PC-9 (cell line): Measurements from ENCODE around the gene MRPL21. TPM values are rescaled to one million over a fixed set of nuclear protein-coding genes. Genes with fewer than 3 reads are reported as not detected.

Source experiments
- BruUV-seq: library from RNA; stranded (reverse); fragments of 400-500 nt; replicated peaks from 2 replicates; lab custom pipeline; 2021; lab: Mats Ljungman, UMichigan
- CTCF ChIA-PET: fragments of 300-600 bp; sonication (Branson Sonifier 250); formaldehyde crosslinking; loops from one replicate; lab custom pipeline; 2022; ENCODE audit warnings: antibody characterized with exemption; lab: Charles Lee
- POLR2A ChIA-PET: fragments of 300-600 bp; sonication (Branson Sonifier 250); formaldehyde crosslinking; loops from one replicate; lab custom pipeline; 2022; ENCODE audit warnings: antibody characterized with exemption; ENCODE audit not compliant: unreplicated experiment; lab: Charles Lee
- DNase-seq, 2 experiments: peaks; one replicate each; pipeline versions ENCODE4 v3.0.0 to v3.0.0-alpha.2; 2015 to 2022; ENCODE audit warnings: mixed read lengths in 1 of 2
- H2AFZ ChIP-seq: fragments of 200-600 bp; sonication (generic); 2 replicates; pipeline ENCODE4 v1.8.1; 2017; ENCODE audit warnings: antibody characterized with exemption
- H3F3A ChIP-seq: fragments of 200-600 bp; sonication (generic); 2 replicates; pipeline ENCODE4 v1.8.1; 2017; ENCODE audit warnings: antibody characterized with exemption, mild to moderate bottlenecking, low read depth; ENCODE audit not compliant: insufficient read depth
- H3K27ac ChIP-seq: fragments of 200-600 bp; sonication (generic); 2 replicates; pipeline ENCODE4 v1.6.1; 2016; ENCODE audit warnings: mixed run types
- H3K27me3 ChIP-seq: fragments of 200-600 bp; sonication (generic); 2 replicates; pipeline ENCODE4 v1.6.1; 2016; ENCODE audit warnings: low read depth, mixed run types; ENCODE audit not compliant: insufficient read depth
- H3K36me3 ChIP-seq: fragments of 200-600 bp; sonication (generic); 2 replicates; pipeline ENCODE4 v1.6.1; 2016; ENCODE audit warnings: low read depth, mixed run types
- H3K4me1 ChIP-seq: fragments of 200-600 bp; sonication (generic); replicated peaks from 2 replicates; pipeline ENCODE4 v1.6.1; 2016; ENCODE audit warnings: mixed run types; ENCODE audit not compliant: insufficient read depth
- H3K4me2 ChIP-seq: fragments of 200-600 bp; sonication (generic); 2 replicates; pipeline ENCODE4 v1.6.1; 2017; ENCODE audit warnings: mixed run types
- H3K4me3 ChIP-seq: fragments of 200-600 bp; sonication (generic); 2 replicates; pipeline ENCODE4 v1.6.1; 2016; ENCODE audit warnings: mixed run types
- H3K79me2 ChIP-seq: fragments of 200-600 bp; sonication (generic); 2 replicates; pipeline ENCODE4 v1.6.1; 2017; ENCODE audit warnings: low read depth, mixed run types
- H3K9me2 ChIP-seq: fragments of 200-600 bp; sonication (generic); 2 replicates; pipeline ENCODE4 v1.8.1; 2017; ENCODE audit warnings: mild to moderate bottlenecking; ENCODE audit not compliant: insufficient read depth
- H3K9me3 ChIP-seq: fragments of 200-600 bp; sonication (generic); 2 replicates; pipeline ENCODE4 v1.8.1; 2016; ENCODE audit warnings: low read depth; ENCODE audit not compliant: insufficient read depth
- H4K20me1 ChIP-seq: fragments of 200-600 bp; sonication (generic); 2 replicates; pipeline ENCODE4 v1.8.1; 2017; ENCODE audit not compliant: insufficient read depth
- EZH2 ChIP-seq: fragments of 200-600 bp; sonication (generic); IDR thresholded peaks from 2 replicates; pipeline ENCODE4 v1.8.0; 2017; ENCODE audit warnings: antibody characterized with exemption, low read depth
- intact Hi-C: fragments of 100-400 bp; cut with micrococcal nuclease; formaldehyde crosslinking; loops from one replicate; pipeline ENCODE4 v1.10.0; 2022; ENCODE audit not compliant: unreplicated experiment
- total RNA-seq: library from RNA; stranded (reverse); gene quantifications from 2 replicates; pipeline ENCODE4 v1.2.3, GENCODE V29; 2021
- TF ChIP-seq, protein P1 (sequence below): fragments of 200-600 bp; sonication (generic); conservative IDR thresholded peaks from 2 replicates; pipeline ENCODE4 v1.6.1; 2017; ENCODE audit warnings: mixed run types, antibody characterized with exemption, mild to moderate bottlenecking, moderate library complexity

Gene MRPL21
- total RNA-seq, 1 experiment from 2014 or later: 88.0 TPM

DNA sequence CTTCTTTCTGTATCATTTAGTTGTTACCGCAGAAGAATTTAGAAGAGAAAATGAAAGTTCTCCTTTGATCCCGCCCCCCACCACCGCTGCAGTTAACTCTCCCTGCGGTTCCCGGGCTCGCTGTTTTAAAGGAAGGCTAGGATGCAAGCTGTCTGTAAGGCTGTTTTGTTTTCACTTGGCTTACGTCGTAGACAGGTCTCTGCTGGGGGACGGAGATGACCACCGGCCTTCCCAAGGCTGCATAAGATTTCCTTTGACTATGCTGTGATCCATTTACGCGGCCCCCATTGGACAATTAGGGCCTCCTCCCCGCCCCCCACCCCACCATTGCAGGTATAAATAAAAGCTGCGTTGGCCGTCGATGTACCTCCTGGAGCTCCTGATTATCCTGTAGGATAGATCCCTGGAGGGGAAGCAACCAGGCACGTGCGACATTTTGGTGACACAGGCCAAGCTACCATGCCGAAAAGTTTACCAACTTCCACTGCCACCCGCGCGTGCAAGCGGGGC lies 60.5 kb downstream of the MRPL21 start:
- Histone ChIP-seq H3K79me2 (peaks cover 1% of the 10 kb centered on the region; the same call in 1 of the 2 replicates), H3K4me1 (peaks cover 25% of the 10 kb centered on the region), H2AFZ (no peak overlapping the region), H3K4me2 (peak overlapping the region; percentile 89), H3K9me2 (no peaks in the 10 kb centered on the region), H3F3A (peaks cover 32% of the 10 kb centered on the region), H3K36me3 (no peaks in the 10 kb centered on the region), H3K27me3 (no peaks in the 10 kb centered on the region), H3K27ac (no peak overlapping the region), H3K4me3 (peak overlapping the region; percentile 54; the same call in 1 of the 2 replicates), H3K9me3 (no peaks in the 10 kb centered on the region), H4K20me1 (no peaks in the 10 kb centered on the region)
- intact Hi-C loops: loop anchor here (5.0 to 10.0 kb wide), 2 partner anchors 211 to 242 kb away; no protein-coding TSS in a partner anchor
- CTCF ChIA-PET: interaction anchor here (0.6 to 2.0 kb wide), 6 partner anchors 40 to 210 kb away, joined by 3 to 12 read pairs (median 4); no protein-coding TSS in a partner anchor
- POLR2A ChIA-PET: interaction anchor here (0.7 kb wide), 1 partner anchor 381 kb away, joined by 5 read pairs; no protein-coding TSS in a partner anchor
- TF ChIP-seq EZH2: no peak
- TF ChIP-seq, protein P1, sequence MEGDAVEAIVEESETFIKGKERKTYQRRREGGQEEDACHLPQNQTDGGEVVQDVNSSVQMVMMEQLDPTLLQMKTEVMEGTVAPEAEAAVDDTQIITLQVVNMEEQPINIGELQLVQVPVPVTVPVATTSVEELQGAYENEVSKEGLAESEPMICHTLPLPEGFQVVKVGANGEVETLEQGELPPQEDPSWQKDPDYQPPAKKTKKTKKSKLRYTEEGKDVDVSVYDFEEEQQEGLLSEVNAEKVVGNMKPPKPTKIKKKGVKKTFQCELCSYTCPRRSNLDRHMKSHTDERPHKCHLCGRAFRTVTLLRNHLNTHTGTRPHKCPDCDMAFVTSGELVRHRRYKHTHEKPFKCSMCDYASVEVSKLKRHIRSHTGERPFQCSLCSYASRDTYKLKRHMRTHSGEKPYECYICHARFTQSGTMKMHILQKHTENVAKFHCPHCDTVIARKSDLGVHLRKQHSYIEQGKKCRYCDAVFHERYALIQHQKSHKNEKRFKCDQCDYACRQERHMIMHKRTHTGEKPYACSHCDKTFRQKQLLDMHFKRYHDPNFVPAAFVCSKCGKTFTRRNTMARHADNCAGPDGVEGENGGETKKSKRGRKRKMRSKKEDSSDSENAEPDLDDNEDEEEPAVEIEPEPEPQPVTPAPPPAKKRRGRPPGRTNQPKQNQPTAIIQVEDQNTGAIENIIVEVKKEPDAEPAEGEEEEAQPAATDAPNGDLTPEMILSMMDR: no peak
- DNase-seq: peak in 1 of 2 experiments; percentile 27
- no TSS peak for BruUV-seq

DNA sequence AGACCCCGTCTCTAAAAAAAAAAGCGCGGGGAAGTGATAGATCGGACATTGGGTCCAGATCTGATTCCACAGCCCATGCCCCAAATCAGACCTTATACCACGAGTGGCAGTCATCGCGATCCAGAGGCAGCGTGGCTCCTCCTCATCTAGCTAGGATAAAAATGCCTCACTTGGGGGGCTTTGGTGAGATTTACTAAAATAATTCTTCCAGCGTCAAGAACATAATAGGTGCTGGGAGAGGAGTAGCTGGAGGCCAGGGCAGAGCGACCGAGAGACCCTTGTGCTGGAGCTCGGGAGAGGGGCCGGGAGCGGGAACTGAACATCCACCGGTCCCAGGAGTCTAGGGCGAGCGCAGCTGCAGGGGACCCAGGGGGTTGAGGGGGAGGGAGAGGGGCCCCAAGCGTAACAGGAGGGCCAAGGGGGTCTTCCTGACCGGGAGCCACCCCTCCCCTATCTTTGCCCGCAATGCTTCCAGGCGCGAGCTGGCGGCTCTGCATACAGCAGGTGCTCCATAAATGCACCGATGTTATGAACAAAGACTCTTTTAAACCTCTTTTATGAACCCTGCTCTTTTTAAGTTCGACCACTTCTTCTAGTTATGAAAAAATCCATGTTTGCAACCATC lies 61.1 kb downstream of the MRPL21 start:
- TF ChIP-seq, protein P1: no peak
- TF ChIP-seq EZH2: no peak
- Histone ChIP-seq H3K9me3 (no peaks in the 10 kb centered on the region), H3K36me3 (no peaks in the 10 kb centered on the region), H3K79me2 (peaks cover 7% of the 10 kb centered on the region), H3K9me2 (no peaks in the 10 kb centered on the region), H3K4me1 (peaks cover 31% of the 10 kb centered on the region), H3K27me3 (no peaks in the 10 kb centered on the region), H3K4me3 (peak overlapping the region; percentile 56; the same call in 1 of the 2 replicates), H3K4me2 (peak overlapping the region; percentile 70; the same call in 1 of the 2 replicates), H2AFZ (no peak overlapping the region), H4K20me1 (no peaks in the 10 kb centered on the region), H3K27ac (no peak overlapping the region), H3F3A (peaks cover 36% of the 10 kb centered on the region)
- no peak for DNase-seq
- intact Hi-C loops: loop anchor here (5.0 to 10.0 kb wide), 2 partner anchors 210 to 242 kb away; no protein-coding TSS in a partner anchor
- BruUV-seq: no TSS peak
- POLR2A ChIA-PET: no interaction called here
- CTCF ChIA-PET: no interaction called here

DNA sequence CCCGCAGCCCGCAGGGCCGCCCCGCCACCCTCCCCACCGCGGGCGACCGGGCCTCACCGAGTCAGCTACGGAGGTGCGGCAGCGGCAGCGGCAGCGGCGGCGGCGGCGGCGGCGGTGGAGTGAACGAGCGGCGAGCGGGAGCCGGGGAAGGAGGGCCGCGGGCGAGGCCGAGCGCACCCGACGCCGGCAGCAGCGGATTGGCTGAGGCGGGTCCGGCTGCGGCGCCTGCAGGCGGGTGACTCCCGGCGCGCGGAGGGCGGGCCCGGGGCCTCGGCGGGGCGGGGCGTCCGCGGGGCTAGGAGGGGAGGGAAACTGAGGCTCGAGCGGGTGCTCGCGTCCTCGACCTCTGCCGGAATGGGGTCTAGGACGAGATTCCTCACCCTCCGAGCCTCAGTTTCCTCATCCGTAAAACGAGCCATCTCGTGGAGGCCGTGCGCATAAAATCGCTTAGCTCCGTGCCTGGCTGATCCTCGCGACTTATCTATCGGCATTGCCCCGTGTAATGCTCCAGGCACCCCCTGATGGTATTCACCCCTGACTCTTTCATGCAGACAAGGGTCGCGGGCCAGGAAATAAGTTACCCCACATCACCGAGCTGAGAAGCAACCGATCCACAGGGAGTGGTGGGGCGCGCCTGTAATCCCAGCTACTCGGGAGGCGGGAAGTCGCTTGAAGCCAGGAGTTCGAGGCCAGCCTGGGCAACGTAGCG lies 61.8 kb downstream of the MRPL21 start, which contains the start of gene CPT1A:
Gene CPT1A (minus strand): TSS at position 199 of the 709 bp plus-strand sequence. CDS start 26,442 bp downstream, outside the sequence.
- no peaks in the 10 kb centered on the region for H3K9me3 ChIP-seq
- H3K27me3 ChIP-seq: no peaks in the 10 kb centered on the region
- peak within 1 kb of the TSS; percentile 64 for H2AFZ ChIP-seq
- peak within 1 kb of the TSS; percentile 56 for H3K4me3 ChIP-seq
- DNase-seq: peak; percentile 56 to 72
- no peaks in the 10 kb centered on the region for H4K20me1 ChIP-seq
- H3F3A ChIP-seq: peaks cover 36% of the 10 kb centered on the region
- H3K4me2 ChIP-seq: peak within 1 kb of the TSS; percentile 86
- intact Hi-C loops: loop anchor here (5.0 to 10.0 kb wide), 2 partner anchors 210 to 243 kb away; no protein-coding TSS in a partner anchor
- peak within 1 kb of the TSS; percentile 88 for H3K27ac ChIP-seq
- H3K9me2 ChIP-seq: no peaks in the 10 kb centered on the region
- peaks cover 35% of the 10 kb centered on the region for H3K4me1 ChIP-seq
- TF ChIP-seq, protein P1: no peak
- no peak for TF ChIP-seq EZH2
- BruUV-seq: no TSS peak
- no peaks in the 10 kb centered on the region for H3K36me3 ChIP-seq
- peaks cover 13% of the 10 kb centered on the region for H3K79me2 ChIP-seq
- CTCF ChIA-PET: no interaction called here
- POLR2A ChIA-PET: no interaction called here
